Ureter (tissue), 1 donor: ENCODE measurements around the gene PSMD9. TPM values are rescaled to one million over a fixed set of nuclear protein-coding genes. Genes with fewer than 3 reads are reported as not detected.
"Not testable (repeated sequence)": the region's sequence is repeated elsewhere in the genome, so short reads cannot be mapped to it uniquely, and the experiment has no call there.

Experiments used
- DNase-seq: peaks from one replicate; pipeline ENCODE4 v3.0.0-alpha.2; 2020; ENCODE audit warnings: low spot score
- total RNA-seq: library from RNA; stranded (reverse); gene quantifications from one replicate; pipeline ENCODE4 v1.2.4, GENCODE V29; 2023
- donor health status: DM: yes; HTN: yes; CAD: no.

PSMD9 gene
- total RNA-seq, 1 donor from 2014 or later, result 43.3 TPM

DNA sequence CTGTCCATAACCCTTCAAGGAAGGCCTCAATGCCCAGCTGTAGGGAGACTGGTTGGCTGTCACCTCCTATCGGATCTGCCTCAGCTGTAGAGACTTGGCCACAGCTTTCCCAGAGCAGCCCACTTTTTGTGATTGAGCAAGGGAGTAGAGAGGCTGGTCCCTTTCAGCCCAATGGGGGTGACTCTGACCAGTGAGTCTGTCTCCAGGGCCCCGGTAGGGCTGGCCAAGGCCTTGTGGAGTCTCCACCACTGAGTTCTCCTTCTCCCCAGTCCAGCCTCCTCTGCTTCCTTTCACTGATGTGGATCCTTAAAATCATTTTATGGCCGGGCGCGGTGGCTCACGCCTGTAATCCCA lies 15.4 kb upstream of the PSMD9 start:
- DNase-seq, result no peak

DNA sequence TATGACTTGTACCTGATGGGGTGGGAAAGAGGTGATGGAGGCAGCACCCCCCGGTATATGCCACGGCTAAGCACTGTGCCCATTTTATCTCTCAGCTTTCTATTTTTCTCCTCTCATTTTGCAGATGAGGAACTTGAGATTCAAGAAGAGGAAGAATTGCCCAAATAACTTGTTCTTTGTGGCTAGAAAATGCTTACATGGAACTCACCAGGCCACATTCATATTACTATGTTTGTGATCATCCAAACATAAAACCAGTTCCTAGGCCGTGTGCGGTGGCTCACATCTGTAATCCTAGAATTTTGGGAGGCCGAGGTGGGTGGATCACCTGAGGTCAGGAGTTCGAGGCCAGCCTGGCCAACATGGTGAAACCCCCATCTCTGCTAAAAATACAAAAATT lies 14.5 kb upstream of the PSMD9 start:
- DNase-seq, result no peak

DNA sequence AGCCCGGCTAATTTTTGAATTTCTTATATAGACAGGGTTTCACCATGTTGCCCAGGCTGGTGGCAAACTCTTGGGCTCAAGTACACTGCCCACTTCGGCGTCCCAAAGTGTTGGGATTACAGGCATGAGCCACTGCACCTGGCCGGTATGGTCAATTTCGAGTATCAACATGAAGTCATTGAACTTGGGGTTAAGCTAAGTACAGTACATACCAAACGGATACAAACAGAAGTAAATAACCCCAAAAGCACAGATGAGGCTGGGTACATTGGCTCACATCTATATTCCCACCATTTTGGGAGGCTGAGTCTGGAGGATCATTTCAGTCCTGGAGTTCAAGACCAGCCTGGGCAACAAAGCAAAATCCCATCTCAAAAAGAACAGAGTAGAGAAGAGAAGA lies 13.0 kb upstream of the PSMD9 start:
- no peak for DNase-seq

DNA sequence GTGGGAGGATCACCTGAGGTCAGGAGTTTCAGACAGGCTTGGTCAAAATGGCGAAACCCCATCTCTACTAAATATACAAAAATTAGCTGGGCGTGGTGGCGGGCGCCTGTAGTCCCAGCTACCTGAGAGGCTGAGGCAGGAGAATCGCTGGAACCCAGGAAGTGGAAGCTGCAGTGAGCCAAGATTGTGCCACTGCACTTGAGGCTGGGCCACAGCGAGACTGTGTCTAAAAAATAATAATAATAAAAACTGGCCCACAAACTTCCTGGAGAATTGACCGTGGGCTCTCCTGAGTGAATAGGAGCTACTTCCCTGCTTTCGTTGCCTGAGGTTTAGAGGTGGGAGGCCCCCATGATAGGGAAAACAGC lies 12.5 kb upstream of the PSMD9 start:
- DNase-seq, result not testable (repeated sequence)

DNA sequence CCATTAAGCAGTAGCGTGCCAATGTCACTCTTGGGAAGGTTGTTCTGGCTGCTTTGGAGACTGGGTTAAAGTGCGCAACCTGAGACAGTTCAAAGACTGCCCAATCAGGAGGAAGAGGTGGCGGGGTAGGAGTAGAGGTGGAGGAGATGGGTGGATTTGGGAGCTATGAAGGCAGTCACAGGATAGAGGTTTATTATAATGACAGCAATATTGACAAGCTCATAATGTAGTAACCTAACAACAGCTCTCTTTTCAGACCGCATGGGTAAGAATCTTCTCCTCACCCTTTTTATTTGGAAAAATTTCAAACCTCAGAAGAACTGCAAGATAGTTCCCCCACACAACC lies 5.3 kb upstream of the PSMD9 start:
- DNase-seq, result no peak

DNA sequence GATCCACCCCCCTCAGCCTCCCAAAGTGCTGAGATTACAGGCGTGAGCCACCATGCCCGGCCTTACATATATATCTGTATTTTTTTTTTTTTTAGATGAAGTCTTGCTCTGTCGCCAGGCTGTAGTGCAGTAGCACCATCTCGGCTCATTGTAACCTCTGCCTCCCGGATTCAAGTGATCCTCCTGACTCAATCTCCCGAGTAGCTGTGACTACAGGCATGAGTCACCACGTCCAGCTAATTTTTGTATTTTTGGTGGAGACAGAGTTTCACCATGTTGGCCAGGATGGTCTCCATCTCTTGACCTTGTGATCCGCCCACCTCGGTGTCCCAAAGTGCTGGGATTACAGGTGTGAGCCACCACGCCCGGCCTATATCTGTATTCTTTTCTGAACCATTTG lies 3.5 kb upstream of the PSMD9 start:
- DNase-seq, result not testable (repeated sequence)

DNA sequence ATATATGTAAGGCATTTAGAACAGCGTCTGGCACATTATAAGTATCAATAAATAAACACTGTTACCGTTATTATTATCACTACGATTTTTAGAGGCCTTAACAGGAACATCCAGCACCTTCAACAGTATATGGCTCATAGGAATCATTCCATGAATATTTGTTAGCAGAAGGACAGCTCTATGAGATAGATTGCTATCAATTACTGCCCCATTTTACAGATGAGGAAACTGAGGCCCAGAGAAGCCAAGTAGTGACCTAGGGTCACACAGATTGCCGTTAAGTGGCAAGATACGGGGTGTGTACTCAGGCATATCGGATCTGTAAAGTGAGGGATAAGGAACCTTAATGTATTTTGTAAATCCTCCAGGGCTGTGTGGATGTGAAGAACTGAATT lies 510 bp upstream of the PSMD9 start:
- DNase-seq, result no peak

DNA sequence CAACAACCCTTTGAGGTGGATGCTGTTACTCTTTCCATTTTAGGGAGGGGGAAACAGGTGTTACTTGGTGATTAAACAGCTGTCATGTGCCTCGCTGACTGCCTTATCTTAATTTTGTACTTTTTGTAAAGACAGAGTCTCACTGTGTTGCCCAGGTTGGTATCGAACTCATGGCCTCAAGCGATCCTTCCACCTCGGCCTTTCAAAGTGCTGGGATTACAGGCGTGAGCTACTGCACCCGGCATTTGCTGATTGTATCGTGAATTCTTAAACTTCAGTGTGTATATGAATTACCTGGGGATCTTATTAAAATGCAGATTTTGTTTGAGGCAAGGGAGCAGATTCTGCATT lies 659 bp downstream of the PSMD9 start:
- DNase-seq, result no peak

DNA sequence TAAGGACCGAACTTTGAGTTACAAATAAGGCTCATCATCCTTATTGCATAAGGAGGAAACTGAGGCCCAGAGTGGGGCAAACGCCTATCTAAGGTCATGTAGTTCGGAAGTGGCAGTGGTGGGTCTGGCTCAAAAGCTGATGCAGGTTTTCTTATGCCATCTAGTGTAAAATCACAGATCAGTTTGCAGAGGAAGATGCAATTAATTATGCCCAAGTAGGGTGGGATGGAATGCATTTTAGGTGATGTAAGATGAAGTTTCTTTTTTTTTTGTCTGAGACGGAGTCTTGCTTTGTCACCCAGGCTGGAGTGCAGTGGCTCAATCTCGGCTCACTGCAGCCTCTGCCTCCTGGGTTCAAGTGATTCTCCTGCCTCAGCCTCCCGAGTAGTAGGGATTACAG lies 1.1 kb downstream of the PSMD9 start:
- DNase-seq, result not testable (repeated sequence)

DNA sequence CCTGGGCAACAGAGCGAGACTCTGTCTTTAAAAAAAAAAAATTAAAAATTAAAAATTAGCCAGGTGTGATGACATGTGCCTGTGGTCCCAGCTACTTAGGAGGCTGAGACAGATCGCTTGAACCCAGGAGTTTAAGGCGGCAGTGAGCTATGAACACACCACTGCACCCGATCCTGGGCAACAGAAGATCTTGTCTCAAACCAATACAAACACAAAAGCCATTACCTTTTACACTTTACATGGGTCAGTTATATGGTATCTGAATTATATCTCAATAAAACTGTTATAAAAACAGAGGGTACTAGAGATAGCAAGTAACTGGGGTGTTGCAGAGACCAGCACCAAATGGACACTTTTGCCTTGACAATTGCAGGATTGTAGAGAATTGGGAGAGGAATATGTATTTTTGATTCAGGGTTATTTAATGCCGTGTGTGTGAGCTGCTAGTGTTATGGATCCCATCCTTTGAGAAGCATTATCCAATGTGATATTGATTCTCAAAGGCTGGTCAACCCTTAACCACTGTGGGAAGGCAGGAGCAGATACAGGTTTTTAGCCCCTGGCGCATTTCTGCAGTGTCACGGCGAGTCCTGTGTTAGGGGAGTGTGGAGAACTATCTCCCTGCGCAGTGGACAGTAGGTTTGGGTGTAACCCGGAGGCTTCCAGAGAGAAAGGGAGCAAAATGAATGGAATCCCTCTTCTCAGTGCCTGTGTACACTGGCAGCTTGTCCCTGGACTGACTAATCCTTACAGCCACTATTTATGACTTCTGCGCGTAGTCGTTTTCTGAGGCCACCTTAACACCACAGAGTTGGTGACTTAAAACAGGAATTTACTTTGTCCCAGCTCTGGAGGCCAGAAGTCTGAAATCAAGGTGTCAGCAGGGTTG lies 4.3 kb downstream of the PSMD9 start:
- DNase-seq, result no peak

DNA sequence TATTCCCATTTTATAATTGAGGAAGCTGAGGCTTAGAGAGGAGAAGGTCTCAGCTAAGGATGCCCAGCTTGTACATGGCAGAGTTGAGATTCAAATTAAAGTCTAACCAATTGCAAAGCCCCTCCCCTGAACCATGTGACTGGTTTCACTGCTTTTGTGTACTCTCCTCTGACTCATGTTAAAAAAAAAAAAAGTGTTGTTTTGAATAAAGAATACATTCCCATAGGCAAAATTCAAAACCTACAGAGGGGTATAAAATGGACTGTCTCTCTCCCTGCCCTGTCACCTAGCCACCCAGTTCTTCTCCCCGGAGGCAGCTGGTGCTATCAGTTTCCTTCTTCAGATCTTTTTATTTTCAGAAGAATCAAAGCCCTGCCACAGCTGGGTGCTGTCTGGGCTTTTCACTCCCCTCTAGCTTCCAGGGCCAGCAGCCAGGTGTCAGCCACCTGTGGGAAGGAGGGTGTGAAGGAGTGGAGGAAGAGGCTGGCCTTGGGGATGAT lies 5.4 kb downstream of the PSMD9 start:
- DNase-seq, result no peak

DNA sequence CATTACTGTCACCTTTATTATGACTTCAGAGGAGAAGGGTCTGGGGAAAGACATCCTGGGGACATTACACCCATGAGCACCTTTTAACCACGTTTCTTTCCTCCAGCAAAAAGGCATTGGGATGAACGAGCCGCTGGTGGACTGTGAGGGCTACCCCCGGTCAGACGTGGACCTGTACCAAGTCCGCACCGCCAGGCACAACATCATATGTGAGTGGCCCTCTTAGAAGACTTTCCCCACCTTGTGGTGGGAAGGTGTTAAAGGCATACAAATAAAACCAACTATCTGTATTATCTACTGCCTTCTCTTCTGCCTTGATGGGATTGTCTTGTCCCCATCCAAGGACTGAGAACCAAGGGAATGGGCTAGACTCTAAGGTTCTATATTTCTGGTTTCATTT lies 6.0 kb downstream of the PSMD9 start:
- DNase-seq, result no peak

DNA sequence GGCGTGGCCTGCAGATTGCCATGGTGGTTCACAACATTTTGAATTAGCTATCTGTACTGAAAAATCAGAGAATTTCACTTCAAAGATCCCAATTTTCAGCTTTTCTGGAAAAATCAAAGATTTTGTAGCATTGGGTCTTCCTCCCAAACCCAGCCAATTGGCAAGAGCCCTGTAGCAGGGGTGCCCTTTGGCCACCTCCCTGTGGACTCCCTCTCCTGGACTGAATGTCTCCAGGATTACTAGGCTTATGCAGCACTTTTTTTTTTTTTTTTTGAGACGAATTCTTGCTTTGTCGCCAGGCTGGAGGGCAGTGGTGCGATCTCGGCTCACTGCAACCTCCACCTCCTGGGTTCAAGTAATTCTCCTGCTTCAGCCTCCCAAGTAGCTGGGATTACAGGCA lies 9.7 kb downstream of the PSMD9 start:
- no peak for DNase-seq

DNA sequence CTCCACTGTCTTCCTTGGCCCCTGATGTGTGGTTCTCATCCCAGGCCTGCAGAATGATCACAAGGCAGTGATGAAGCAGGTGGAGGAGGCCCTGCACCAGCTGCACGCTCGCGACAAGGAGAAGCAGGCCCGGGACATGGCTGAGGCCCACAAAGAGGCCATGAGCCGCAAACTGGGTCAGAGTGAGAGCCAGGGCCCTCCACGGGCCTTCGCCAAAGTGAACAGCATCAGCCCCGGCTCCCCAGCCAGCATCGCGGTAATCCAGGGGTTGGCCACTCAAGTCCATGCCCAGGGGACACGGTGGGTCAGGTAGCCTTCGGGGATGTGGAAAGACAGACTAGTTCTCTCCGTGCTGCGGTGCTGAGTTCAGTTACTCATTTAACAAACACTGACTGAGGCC lies 11.0 kb downstream of the PSMD9 start:
- DNase-seq, result no peak

DNA sequence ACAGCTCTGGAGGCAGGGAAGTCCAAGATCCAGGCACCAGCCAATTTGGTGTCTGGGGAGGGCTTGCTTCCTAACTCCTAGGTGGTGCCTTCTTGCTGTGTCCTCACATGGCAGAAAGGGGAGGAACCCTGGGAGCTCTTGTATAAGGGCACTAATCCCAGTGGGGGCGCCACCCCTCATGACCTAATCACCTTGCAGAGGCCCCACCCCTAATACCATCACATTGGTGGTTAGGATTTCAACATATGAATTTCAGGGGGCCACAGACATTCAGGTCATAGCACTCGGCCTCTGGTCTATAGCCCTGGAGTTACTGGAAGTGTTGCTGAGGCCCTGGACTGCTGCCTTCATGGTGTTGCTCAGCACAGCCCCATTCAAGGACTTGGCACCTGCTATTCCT lies 14.6 kb downstream of the PSMD9 start:
- no peak for DNase-seq

DNA sequence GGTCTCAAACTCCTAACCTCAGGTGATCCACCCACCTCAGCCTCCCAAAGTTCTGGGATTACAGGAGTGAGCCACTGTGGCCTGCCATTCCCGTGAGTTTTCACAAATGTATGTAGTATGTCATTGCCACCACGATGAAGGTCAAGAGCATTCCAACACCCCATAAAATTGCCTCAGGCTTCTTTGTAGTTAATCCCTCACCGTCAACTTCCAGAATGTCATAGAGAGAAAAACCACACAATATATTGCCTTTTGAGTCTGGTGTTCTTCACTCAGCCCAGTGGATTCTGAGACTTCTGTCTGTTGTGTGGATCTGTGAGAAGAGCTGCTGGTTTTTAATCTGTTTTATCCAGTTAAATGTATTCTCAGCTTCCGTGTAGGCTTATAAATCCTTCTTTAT lies 17.2 kb downstream of the PSMD9 start:
- no peak for DNase-seq

DNA sequence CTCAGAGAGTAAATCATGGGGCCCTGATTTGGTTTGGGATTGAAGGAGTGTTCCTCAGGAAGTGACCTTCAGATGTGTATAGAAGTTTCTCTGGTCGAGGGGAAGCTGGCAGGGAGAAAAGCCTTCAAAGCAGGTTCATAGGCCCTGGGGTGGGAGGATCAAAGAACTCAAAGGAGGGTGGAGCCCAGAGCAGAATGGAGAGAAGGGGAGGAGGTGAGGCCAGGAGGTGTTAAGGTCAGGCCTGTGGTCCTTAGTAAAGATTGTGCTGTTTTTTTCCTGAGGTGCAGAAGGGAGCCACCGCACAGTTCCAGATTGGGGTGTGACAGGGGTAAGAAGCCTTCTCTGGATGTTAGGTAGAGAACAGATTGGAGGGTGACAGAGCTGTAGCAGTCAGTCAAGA lies 20.1 kb downstream of the PSMD9 start:
- DNase-seq, result no peak

DNA sequence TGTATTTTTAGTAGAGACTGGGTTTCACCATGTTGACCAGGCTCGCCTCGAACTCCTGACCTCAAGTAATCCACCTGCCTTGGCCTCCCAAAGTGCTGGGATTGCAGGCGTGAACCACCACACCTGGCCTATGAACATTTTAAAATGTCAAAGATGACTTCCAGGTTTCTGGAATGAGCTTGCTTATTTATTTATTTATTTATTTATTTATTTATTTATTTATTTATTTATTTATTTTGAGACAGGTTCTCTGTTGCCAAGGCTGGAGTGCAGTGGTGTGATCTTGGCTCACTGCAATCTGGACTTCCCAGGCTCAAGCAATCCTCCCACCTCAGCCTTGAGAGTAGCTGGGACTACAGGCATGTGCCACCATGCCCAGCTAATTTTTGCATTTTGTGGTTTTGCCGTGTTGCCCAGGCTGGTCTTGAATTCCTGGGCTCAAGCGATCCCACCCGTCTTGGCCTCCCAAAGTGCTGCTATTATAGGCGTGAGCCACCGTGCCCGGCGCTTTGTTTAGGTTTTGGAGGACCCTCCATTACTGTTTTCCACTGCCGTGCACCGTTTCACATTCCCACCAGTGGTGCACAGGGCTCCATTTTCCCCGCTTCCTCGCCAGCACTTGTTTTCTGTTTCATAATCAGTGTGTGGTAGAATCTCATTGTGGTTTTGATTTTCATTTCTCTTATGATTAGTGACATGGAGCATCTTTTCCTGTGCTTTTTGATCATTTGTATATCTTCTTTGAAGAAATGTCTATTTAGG lies 23.4 kb downstream of the PSMD9 start:
- DNase-seq, result no peak

DNA sequence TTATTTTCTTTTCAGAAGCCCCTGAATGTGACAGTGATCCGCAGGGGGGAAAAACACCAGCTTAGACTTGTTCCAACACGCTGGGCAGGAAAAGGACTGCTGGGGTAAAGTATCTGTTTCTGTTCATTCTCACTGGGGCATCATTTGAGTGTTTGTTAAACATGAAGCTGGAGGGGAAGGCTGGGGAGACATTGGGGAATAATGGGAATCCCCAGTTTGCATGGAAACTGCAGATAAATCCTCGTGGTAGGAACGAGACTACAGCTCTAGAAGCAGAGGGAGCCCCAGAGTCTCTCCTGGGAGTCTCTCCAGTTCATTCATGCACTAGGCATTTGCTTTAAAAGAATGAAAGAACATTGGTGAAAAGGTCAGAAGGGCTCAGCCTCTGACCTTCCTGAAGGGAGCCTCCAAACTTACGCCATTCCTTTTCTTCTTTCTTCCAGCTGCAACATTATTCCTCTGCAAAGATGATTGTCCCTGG lies 27.3 kb downstream of the PSMD9 start:
- no peak for DNase-seq

DNA sequence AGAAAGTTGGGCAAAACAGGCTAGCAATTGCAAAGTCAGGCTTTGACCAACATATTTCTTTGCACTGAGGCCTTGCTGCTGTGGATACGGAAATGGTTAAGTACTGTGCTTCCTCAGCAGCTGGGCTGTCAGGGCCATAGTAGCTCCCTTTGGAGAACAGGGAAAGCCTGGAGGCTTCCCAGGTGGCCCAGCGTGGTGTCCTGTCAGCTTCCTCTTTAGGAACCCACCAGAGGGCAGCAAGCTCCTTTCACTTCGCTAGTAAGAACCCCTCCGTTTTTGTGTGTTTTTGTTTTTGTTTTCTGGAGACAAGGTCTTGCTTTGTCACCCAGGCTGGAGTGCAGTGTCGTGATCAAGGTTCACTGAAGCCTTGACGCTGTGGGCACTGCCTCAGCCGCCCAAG lies 28.1 kb downstream of the PSMD9 start:
- DNase-seq, result no peak

DNA sequence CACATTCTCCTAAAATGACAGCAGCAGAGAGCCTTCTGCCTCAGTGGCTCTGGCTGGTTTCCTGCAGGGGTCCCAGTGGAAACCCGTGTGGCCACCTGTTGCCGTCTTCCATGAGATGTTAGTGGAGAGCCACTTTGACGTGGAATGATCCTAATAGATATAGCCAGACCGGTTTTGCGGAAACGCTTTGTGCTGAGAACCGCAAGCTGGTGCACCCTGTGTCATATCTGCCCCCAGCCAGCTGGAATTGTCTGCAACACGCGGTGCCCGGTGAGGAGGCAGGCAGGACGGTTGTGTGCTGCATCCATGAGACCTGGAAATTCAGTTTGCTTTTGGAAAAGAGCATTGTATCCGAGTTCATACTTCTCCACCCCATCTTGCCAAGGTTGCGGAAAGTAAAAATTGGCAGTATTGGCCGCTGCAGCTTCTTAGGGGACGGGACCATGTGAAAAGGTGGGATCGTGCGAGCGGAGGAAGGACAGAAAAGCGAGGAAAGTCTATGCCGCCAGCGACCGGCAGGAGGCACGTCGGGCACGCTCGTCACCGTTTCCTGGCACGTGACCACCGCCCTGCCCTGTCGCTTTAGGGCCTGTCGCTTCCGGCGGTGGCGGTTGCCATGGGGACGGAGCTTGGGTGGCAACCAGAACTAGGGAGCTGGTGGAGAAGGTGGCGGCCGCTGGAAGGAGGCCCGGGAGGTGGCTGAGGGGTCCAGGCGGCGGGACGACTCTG lies 29.5 kb downstream of the PSMD9 start, which contains the start of gene CFAP251:
TSS of gene CFAP251 (plus strand) at position 643 of the 729 bp plus-strand sequence. CDS start 2,714 bp downstream, outside the sequence.
- DNase-seq, result peak; percentile 95

DNA sequence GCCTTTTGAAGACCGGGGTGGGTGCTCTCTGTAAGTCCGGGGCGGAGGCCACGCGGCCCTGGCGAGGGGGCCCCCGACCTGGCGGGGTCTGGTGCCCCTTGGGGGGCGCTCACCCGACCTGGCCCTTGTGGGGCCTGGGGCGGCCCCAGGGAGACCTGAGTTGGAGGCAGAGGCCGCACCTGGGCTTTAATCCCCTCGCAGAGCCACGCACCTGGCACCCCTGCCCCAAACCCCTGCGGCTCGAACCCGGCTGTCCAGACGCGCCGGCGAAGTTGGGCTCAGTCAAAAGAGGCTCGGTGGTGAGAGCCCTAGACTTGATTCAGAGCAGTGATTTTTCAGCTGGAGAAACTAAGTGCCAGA lies 30.1 kb downstream of the PSMD9 start:
- no peak for DNase-seq

DNA sequence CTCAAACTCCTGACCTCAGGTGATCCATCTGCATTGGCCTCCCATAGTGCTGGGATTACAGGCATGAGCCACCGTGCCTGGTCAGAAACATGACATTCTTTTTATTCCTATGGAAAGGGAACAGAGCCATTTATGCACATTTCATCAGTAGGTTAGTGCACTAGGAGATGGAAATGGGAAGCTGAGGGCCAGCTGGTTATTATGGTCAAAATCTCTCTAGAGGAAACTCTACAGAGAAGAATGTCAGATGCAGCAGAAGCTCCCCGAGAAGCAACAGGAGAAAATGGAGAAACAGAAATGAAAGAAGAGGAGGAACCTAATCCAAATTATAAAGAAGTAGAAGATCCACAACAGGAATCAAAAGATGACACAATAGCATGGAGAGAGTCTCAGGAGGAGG lies 32.5 kb downstream of the PSMD9 start:
- no peak for DNase-seq
